Gastroesophageal sphincter (tissue), 3 donors: Measurements from ENCODE around the gene MYOCD.

ENCODE experiments used
- EP300 ChIP-seq: sonication (generic); formaldehyde crosslinking; IDR thresholded peaks from one replicate; pipeline ENCODE4 v1.6.1; 2017; ENCODE audit warnings: antibody characterized with exemption, mild to moderate bottlenecking
- POLR2A ChIP-seq, 2 donors: fragments of 450-650 bp; IDR thresholded peaks; one replicate each; pipeline ENCODE4 v1.6.1; 2017; ENCODE audit warnings: antibody characterized with exemption in 2 of 2, mild to moderate bottlenecking in 2 of 2, moderate library complexity in 1 of 2
- POLR2AphosphoS5 ChIP-seq: sonication (generic); formaldehyde crosslinking; IDR thresholded peaks from one replicate; pipeline ENCODE4 v1.6.1; 2017; ENCODE audit warnings: antibody characterized with exemption
- TF ChIP-seq, protein P1 (sequence below), 4 experiments: fragments of 200-600 bp in 2 of 4; fragments of 450-650 bp in 2 of 4; sonication (generic) in 1 of 4; IDR thresholded peaks; one replicate each; pipeline ENCODE4 v1.5.1; 2017 to 2019; ENCODE audit warnings: antibody characterized with exemption in 4 of 4, mild to moderate bottlenecking in 2 of 4, moderate library complexity in 2 of 4

DNA sequence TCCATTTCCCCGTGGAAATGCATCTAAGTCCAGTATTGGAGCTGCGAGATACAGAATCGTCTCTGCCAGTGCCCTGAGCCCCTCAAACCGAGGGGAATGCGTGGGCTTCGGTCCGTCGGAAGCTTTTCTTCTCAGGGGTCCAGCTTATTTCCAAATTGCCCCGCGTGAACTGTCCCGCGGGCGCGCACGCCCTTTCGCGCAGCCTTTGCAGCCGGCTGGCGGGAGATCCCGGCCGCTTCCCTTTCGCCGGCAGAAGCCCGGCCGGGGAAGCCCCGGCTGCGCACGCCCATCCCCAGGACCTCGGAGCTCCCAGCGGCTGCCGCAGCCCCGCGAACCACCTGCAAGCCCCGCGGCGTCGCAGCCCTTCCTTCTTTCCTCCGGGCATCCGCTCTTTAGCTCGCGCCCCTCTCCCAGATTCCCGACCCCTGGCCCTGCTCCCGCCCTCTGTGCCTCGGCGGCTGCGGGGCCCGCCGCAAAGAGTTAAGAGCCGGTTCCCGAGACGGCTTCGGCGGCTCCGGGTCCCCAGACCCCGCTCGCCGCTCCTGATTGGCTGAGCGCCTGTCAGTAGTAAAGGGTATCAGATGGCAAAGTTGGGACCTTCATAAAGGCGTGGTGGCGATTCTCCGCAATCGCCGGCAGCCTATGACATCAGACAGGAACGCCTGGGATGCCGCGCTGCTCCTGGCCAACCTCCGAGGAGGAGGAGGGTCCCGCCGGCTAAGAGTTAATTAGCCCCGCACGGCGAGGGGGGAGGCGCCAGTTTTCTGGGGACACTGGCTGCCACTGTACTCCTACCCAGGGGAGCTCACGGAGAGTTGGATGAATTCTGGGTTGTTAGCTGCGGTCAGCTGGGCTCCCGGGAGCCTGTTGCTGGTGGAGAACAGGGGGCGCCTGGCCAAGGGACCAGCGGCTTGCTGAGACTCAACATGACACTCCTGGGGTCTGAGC lies at the start of gene MYOCD:
- TF ChIP-seq, protein P1, sequence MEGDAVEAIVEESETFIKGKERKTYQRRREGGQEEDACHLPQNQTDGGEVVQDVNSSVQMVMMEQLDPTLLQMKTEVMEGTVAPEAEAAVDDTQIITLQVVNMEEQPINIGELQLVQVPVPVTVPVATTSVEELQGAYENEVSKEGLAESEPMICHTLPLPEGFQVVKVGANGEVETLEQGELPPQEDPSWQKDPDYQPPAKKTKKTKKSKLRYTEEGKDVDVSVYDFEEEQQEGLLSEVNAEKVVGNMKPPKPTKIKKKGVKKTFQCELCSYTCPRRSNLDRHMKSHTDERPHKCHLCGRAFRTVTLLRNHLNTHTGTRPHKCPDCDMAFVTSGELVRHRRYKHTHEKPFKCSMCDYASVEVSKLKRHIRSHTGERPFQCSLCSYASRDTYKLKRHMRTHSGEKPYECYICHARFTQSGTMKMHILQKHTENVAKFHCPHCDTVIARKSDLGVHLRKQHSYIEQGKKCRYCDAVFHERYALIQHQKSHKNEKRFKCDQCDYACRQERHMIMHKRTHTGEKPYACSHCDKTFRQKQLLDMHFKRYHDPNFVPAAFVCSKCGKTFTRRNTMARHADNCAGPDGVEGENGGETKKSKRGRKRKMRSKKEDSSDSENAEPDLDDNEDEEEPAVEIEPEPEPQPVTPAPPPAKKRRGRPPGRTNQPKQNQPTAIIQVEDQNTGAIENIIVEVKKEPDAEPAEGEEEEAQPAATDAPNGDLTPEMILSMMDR (IDR thresholded peaks at IDR 0.05), result no peak
- peak; percentile 9 to 26 for TF ChIP-seq POLR2A (IDR thresholded peaks at IDR 0.05)
- TF ChIP-seq POLR2AphosphoS5, result peak; percentile 59
- no peak for TF ChIP-seq EP300
